Measurements from ENCODE around the gene ANO4.

The ANO4 gene

GRCh38 chr12:100794441-100795173 is at the start of gene ANO4:
Gene ANO4, plus strand, starts transcription at chr12:100794776. Its CDS starts 107,010 bp downstream, at chr12:100901786.
- ChIA-PET CTCF (interaction anchor here (0.9 kb wide), 1 partner anchor 9 kb away, joined by 3 read pairs; no protein-coding TSS in a partner anchor), POLR2A (no interaction called here)
- DNase-seq (ENCODE audit: extremely low spot score) = no peak
- no peak for TF ChIP-seq CTCF (IDR thresholded peaks at IDR 0.05; ENCODE audit: control extremely low read depth, extremely low read depth, low read depth, missing control alignments)

- DNase-seq (ENCODE audit: extremely low spot score) = no peak
- ChIA-PET POLR2A (no interaction called here), CTCF (interaction anchor here (1.0 to 1.2 kb wide), 3 partner anchors 9 to 74 kb away, joined by 3 read pairs; no protein-coding TSS in a partner anchor)
- no peak for TF ChIP-seq CTCF (IDR thresholded peaks at IDR 0.05; ENCODE audit: control extremely low read depth, extremely low read depth, low read depth, missing control alignments)
These were observed 49.1 kb upstream of the ANO4 start for GRCh38 chr12:100745378-100746071.

- CTCF ChIA-PET = no interaction called here
- POLR2A ChIA-PET = no interaction called here
- TF ChIP-seq CTCF (IDR thresholded peaks at IDR 0.05; ENCODE audit: control extremely low read depth, extremely low read depth, low read depth, missing control alignments) = no peak
- DNase-seq (ENCODE audit: extremely low spot score) = no peak
These were observed 41.7 kb upstream of the ANO4 start for GRCh38 chr12:100752841-100753240.

- no peak for TF ChIP-seq CTCF (IDR thresholded peaks at IDR 0.05; ENCODE audit: control extremely low read depth, extremely low read depth, low read depth, missing control alignments)
- no peak for DNase-seq (ENCODE audit: extremely low spot score)
- ChIA-PET CTCF (interaction anchor here (1.0 kb wide), 1 partner anchor 11 kb away, joined by 4 read pairs; no protein-coding TSS in a partner anchor), POLR2A (no interaction called here)
These were observed 40.7 kb upstream of the ANO4 start for GRCh38 chr12:100753837-100754236.

GRCh38 chr12:100755186-100755585 is 39.4 kb upstream of the ANO4 start:
- TF ChIP-seq CTCF (IDR thresholded peaks at IDR 0.05; ENCODE audit: control extremely low read depth, extremely low read depth, low read depth, missing control alignments) = no peak
- ChIA-PET CTCF (interaction anchor here (1.6 kb wide), 1 partner anchor 21 kb away, joined by 5 read pairs; no protein-coding TSS in a partner anchor), POLR2A (no interaction called here)
- DNase-seq (ENCODE audit: extremely low spot score) = no peak

GRCh38 chr12:100758083-100758482 is 36.5 kb upstream of the ANO4 start:
- ChIA-PET CTCF (no interaction called here), POLR2A (no interaction called here)
- no peak for DNase-seq (ENCODE audit: extremely low spot score)
- no peak for TF ChIP-seq CTCF (IDR thresholded peaks at IDR 0.05; ENCODE audit: control extremely low read depth, extremely low read depth, low read depth, missing control alignments)

All from GM10248 (cell line).